SK-N-SH (cell line): ENCODE measurements around the gene SORBS2. TPM values are rescaled to one million over a fixed set of nuclear protein-coding genes. Genes with fewer than 3 reads are reported as not detected.

ENCODE experiments used
- CTCF ChIA-PET: fragments of 300-600, 350-600 bp; formaldehyde crosslinking; extraction: SDS; loops from one replicate; lab custom pipeline; 2021; lab: Yijun Ruan, JAX
- POLR2A ChIA-PET: fragments of 350-600 bp; sonication (Branson Sonifier 250); formaldehyde crosslinking; extraction: SDS; loops from one replicate; lab custom pipeline; 2020; ENCODE audit warnings: antibody characterized with exemption, inconsistent platforms; lab: Yijun Ruan, JAX
- DNase-seq: peaks from one replicate; pipeline ENCODE4 v3.0.0; 2012
- H2AFZ ChIP-seq: fragments of 200-600 bp; sonication (generic); 2 replicates; pipeline ENCODE4 v1.8.1; 2016; ENCODE audit warnings: antibody characterized with exemption, mild to moderate bottlenecking, low read depth
- H3F3A ChIP-seq: fragments of 200-600 bp; sonication (generic); replicated peaks from 2 replicates; pipeline ENCODE3; 2016; ENCODE audit warnings: antibody characterized with exemption, mild to moderate bottlenecking; ENCODE audit not compliant: insufficient read depth
- H3K27ac ChIP-seq, 2 experiments: fragments of 200-500 bp in 1 of 2; fragments of 200-600 bp in 1 of 2; sonication (Bioruptor generic) in 1 of 2; sonication (generic), shearing (Covaris generic) in 1 of 2; 2 replicates each; pipeline versions ENCODE4 v1.5.1 to v1.6.1; 2014 to 2016; ENCODE audit warnings: low read depth in 2 of 2, inconsistent platforms in 1 of 2, low read length in 1 of 2, mild to moderate bottlenecking in 1 of 2, mixed read lengths in 1 of 2
- H3K27me3 ChIP-seq: fragments of 200-600 bp; sonication (generic), shearing (Covaris generic); 2 replicates; pipeline ENCODE4 v1.6.1; 2016; ENCODE audit warnings: mixed run types; ENCODE audit not compliant: insufficient read depth
- H3K36me3 ChIP-seq, 2 experiments: fragments of 200-500 bp in 1 of 2; fragments of 200-600 bp in 1 of 2; sonication (Bioruptor generic) in 1 of 2; sonication (generic) in 1 of 2; replicated peaks in 1 of 2; 2 replicates each; pipeline versions ENCODE3 to v1.5.1; 2014 to 2016; ENCODE audit warnings: low read length in 1 of 2, mild to moderate bottlenecking in 1 of 2; ENCODE audit not compliant: insufficient read depth in 2 of 2, control insufficient read depth in 1 of 2
- H3K4me1 ChIP-seq, 2 experiments: fragments of 200-500 bp in 1 of 2; fragments of 200-600 bp in 1 of 2; sonication (Bioruptor generic) in 1 of 2; sonication (generic), shearing (Covaris generic) in 1 of 2; 2 replicates each; pipeline versions ENCODE4 v1.5.1 to v1.6.1; 2014 to 2016; ENCODE audit warnings: low read depth in 1 of 2, low read length in 1 of 2, mixed run types in 1 of 2; ENCODE audit not compliant: insufficient read depth in 2 of 2, control insufficient read depth in 1 of 2
- H3K4me2 ChIP-seq: fragments of 200-600 bp; sonication (generic), shearing (Covaris generic); 2 replicates; pipeline ENCODE4 v1.6.1; 2017; ENCODE audit warnings: mixed run types
- H3K4me3 ChIP-seq, 2 experiments: fragments of 200-500 bp in 1 of 2; fragments of 200-600 bp in 1 of 2; sonication (Bioruptor generic) in 1 of 2; sonication (generic), shearing (Covaris generic) in 1 of 2; 2 replicates each; pipeline versions ENCODE4 v1.5.1 to v1.8.1; 2014 to 2016; ENCODE audit warnings: low read depth in 2 of 2, inconsistent platforms in 1 of 2, low read length in 1 of 2, mild to moderate bottlenecking in 1 of 2, mixed read lengths in 1 of 2, moderate library complexity in 1 of 2
- H3K79me2 ChIP-seq: fragments of 200-600 bp; sonication (generic); 2 replicates; pipeline ENCODE4 v1.8.1; 2017; ENCODE audit warnings: mild to moderate bottlenecking; ENCODE audit not compliant: insufficient read depth
- H3K9ac ChIP-seq: fragments of 200-600 bp; sonication (generic); 2 replicates; pipeline ENCODE4 v1.6.1; 2017; ENCODE audit warnings: mixed run types
- H3K9me2 ChIP-seq: fragments of 200-600 bp; sonication (generic); 2 replicates; pipeline ENCODE4 v1.6.1; 2017; ENCODE audit warnings: mixed run types
- H3K9me3 ChIP-seq: fragments of 200-600 bp; sonication (generic); 2 replicates; pipeline ENCODE4 v1.6.1; 2017; ENCODE audit warnings: mixed run types, mild to moderate bottlenecking, moderate library complexity
- H4K20me1 ChIP-seq: fragments of 200-600 bp; sonication (generic); 2 replicates; pipeline ENCODE4 v1.6.1; 2017; ENCODE audit warnings: mild to moderate bottlenecking, mixed run types; ENCODE audit not compliant: insufficient read depth
- FOSL2 ChIP-seq: IDR thresholded peaks from 2 replicates; pipeline ENCODE4 v1.4.0; 2012; ENCODE audit warnings: low read depth, mild to moderate bottlenecking, moderate library complexity, borderline replicate concordance
- FOXJ3 ChIP-seq: sonication (generic); formaldehyde crosslinking; IDR thresholded peaks from 2 replicates; pipeline ENCODE4 v1.5.1; 2020; ENCODE audit warnings: mild to moderate bottlenecking, missing genetic modification reagents
- FOXM1 ChIP-seq: IDR thresholded peaks from 2 replicates; pipeline ENCODE4 v1.4.0; 2012; ENCODE audit warnings: low read depth, mild to moderate bottlenecking
- GABPA ChIP-seq: IDR thresholded peaks from 2 replicates; pipeline ENCODE4 v1.4.0; 2012; ENCODE audit warnings: low read depth, mild to moderate bottlenecking
- GATA2 ChIP-seq: sonication (generic); formaldehyde crosslinking; IDR thresholded peaks from 2 replicates; pipeline ENCODE4 v1.5.0; 2020; ENCODE audit warnings: mild to moderate bottlenecking, missing genetic modification reagents
- MEF2A ChIP-seq: IDR thresholded peaks from 2 replicates; pipeline ENCODE4 v1.4.0; 2012; ENCODE audit warnings: low read depth, borderline replicate concordance
- NFIC ChIP-seq: IDR thresholded peaks from 2 replicates; pipeline ENCODE4 v1.4.0; 2012; ENCODE audit warnings: borderline replicate concordance
- NRF1 ChIP-seq: IDR thresholded peaks from 2 replicates; pipeline ENCODE4 v1.6.1; 2012; ENCODE audit warnings: low read depth, mild to moderate bottlenecking, low read length
- POLR2AphosphoS5 ChIP-seq: IDR thresholded peaks from 2 replicates; pipeline ENCODE4 v1.6.1; 2012; ENCODE audit warnings: low read depth, low read length
- RCOR1 ChIP-seq: fragments of 150-350 bp; IDR thresholded peaks from 2 replicates; pipeline ENCODE4 v1.6.1; 2017; ENCODE audit warnings: antibody characterized with exemption, low read length
- TCF12 ChIP-seq: IDR thresholded peaks from 2 replicates; pipeline ENCODE4 v1.4.0; 2012
- TEAD4 ChIP-seq: IDR thresholded peaks from 2 replicates; pipeline ENCODE4 v1.4.0; 2012; ENCODE audit warnings: mild to moderate bottlenecking, borderline replicate concordance; ENCODE audit not compliant: insufficient read depth
- YY1 ChIP-seq: IDR thresholded peaks from 2 replicates; pipeline ENCODE4 v1.4.0; 2012; ENCODE audit warnings: low read depth, mild to moderate bottlenecking
- WGBS: methylation state at CpG from one replicate; pipeline ENCODE4 v1.1.6; 2017; ENCODE audit warnings: low lambda C conversion rate; 5-methylcytosine and 5-hydroxymethylcytosine counted together
- polyA plus RNA-seq, 3 experiments: library from polyadenylated mRNA; depleted of rRNA; stranded (reverse); fragments of >200 nt; gene quantifications; 2 replicates each; pipeline ENCODE4 v1.2.3, GENCODE V29; 2012
- TF ChIP-seq, protein P1 (sequence below): IDR thresholded peaks from 2 replicates; pipeline ENCODE4 v1.4.0; 2012; ENCODE audit warnings: low read depth, borderline replicate concordance
- TF ChIP-seq, protein P2 (sequence below): fragments of 150-350 bp; IDR thresholded peaks from 2 replicates; pipeline ENCODE4 v1.6.1; 2017; ENCODE audit warnings: antibody characterized with exemption, low read length, low read depth, borderline replicate concordance

SORBS2 gene
- polyA plus RNA-seq, 1 of the 3 experiments (the other 2 are of a cell fraction) = 2.5 TPM

DNA sequence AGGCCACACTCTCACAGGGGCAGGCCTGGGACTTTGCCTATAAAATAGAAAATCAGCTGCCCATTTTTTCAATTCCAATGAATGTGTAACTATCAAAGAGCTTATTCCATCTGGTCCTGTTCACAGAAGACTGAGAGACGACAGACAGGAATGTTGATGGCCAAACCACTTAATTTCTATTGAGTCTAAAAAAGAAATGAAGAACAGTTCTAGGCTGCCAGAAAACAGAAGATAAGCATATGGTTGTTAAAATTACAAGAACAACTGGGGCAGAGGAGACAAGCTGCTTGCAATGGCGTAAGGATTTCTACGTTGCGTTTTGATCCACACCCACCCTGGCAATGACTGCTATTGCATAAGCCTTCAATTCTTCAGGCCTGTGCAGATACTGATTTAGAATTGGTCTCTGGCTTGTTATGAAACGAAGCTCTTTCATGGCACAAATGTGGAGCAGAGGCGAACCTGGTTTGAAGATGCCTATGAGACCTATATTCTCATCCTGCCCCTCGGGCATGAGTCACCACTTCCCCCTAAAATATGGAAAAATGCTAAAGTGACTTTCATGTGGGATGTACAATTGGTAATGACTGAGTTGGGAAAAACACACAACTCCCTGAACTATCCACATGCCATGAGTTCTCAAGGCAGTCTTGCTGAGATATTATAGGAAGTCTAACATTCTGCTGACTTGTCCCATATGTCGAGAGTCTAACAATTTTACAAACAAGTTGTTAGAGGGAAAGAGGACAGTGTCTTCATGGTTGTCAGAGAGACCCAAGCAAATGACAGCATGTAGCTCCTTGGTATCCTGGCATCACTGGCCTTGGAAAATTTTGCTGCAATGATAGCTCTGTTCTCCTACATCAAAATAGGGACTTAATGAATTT is 37.9 kb upstream of the SORBS2 start:
- Histone ChIP-seq H3K4me1 (peaks cover 0 to 17% of the 10 kb centered on the region in 2 experiments; a peak in 3 of 4 replicates), H2AFZ (no peak overlapping the region), H3K27ac (no peak overlapping the region), H3K9me3 (0 out of 2 replicates have a peak, but pooled peaks cover 3% of the 10 kb centered on the region), H3K4me3 (no peak overlapping the region), H4K20me1 (no peaks in the 10 kb centered on the region), H3K4me2 (no peak overlapping the region), H3K27me3 (no peaks in the 10 kb centered on the region), H3F3A (peaks cover 17% of the 10 kb centered on the region), H3K9me2 (no peaks in the 10 kb centered on the region), H3K79me2 (no peaks in the 10 kb centered on the region), H3K9ac (no peak overlapping the region), H3K36me3 (no peaks in the 10 kb centered on the region)
- ChIA-PET POLR2A (no interaction called here), CTCF (no interaction called here)
- TF ChIP-seq, protein P1, sequence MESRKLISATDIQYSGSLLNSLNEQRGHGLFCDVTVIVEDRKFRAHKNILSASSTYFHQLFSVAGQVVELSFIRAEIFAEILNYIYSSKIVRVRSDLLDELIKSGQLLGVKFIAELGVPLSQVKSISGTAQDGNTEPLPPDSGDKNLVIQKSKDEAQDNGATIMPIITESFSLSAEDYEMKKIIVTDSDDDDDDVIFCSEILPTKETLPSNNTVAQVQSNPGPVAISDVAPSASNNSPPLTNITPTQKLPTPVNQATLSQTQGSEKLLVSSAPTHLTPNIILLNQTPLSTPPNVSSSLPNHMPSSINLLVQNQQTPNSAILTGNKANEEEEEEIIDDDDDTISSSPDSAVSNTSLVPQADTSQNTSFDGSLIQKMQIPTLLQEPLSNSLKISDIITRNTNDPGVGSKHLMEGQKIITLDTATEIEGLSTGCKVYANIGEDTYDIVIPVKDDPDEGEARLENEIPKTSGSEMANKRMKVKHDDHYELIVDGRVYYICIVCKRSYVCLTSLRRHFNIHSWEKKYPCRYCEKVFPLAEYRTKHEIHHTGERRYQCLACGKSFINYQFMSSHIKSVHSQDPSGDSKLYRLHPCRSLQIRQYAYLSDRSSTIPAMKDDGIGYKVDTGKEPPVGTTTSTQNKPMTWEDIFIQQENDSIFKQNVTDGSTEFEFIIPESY = no peak
- TF ChIP-seq NRF1 (no peak), YY1 (no peak), TCF12 (no peak), RCOR1 (no peak), POLR2AphosphoS5 (no peak), FOXM1 (no peak), GABPA (no peak), FOXJ3 (CRISPR knock-in tag) (no peak), GATA2 (CRISPR knock-in tag) (no peak), NFIC (no peak), FOSL2 (no peak), TEAD4 (no peak), MEF2A (no peak)
- TF ChIP-seq, protein P2, sequence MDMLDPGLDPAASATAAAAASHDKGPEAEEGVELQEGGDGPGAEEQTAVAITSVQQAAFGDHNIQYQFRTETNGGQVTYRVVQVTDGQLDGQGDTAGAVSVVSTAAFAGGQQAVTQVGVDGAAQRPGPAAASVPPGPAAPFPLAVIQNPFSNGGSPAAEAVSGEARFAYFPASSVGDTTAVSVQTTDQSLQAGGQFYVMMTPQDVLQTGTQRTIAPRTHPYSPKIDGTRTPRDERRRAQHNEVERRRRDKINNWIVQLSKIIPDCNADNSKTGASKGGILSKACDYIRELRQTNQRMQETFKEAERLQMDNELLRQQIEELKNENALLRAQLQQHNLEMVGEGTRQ = no peak
- WGBS = 94% methylated on average over 8 of the region's 8 CpGs
- DNase-seq = no peak
